Kidney (tissue), 14 donors: ENCODE data around the gene PRKN. TPM values are rescaled to one million over a fixed set of nuclear protein-coding genes. Genes with fewer than 3 reads are reported as not detected.

Experiments used
- DNase-seq, 5 donors: peaks; one replicate each; pipeline ENCODE4 v3.0.0-alpha.2; 2013 to 2020
- FAIRE-seq: peaks from 2 replicates; lab custom pipeline; 2012; peaks lifted over from hg19 to GRCh38; lab: Jason Lieb, UNC
- H3K27ac ChIP-seq, 2 donors: one replicate each; pipeline ENCODE4 v1.7.0; 2013; ENCODE audit warnings: low read depth in 2 of 2, low read length in 2 of 2, inconsistent platforms in 1 of 2
- H3K27me3 ChIP-seq: one replicate; pipeline ENCODE4 v1.7.1; 2013; ENCODE audit warnings: low read length, inconsistent platforms; ENCODE audit not compliant: control insufficient read depth, insufficient read depth
- H3K36me3 ChIP-seq, 3 donors: one replicate each; pipeline versions ENCODE4 v1.7.0 to v1.7.1; 2013; ENCODE audit warnings: low read length in 3 of 3, control low read depth in 1 of 3, inconsistent platforms in 1 of 3; ENCODE audit not compliant: insufficient read depth in 3 of 3, control insufficient read depth in 2 of 3
- H3K4me1 ChIP-seq, 3 donors: one replicate each; pipeline versions ENCODE4 v1.7.0 to v1.7.1; 2013; ENCODE audit warnings: low read length in 3 of 3, inconsistent platforms in 1 of 3, low read depth in 1 of 3; ENCODE audit not compliant: control insufficient read depth in 2 of 3, insufficient read depth in 2 of 3
- H3K4me3 ChIP-seq, 3 donors: one replicate each; pipeline versions ENCODE4 v1.7.0 to v1.8.1; 2013; ENCODE audit warnings: low read length in 3 of 3, control low read depth in 1 of 3, inconsistent platforms in 1 of 3
- H3K9ac ChIP-seq, 3 donors: one replicate each; pipeline versions ENCODE4 v1.7.0 to v1.7.1; 2013; ENCODE audit warnings: low read length in 3 of 3, control low read depth in 1 of 3, inconsistent platforms in 1 of 3
- H3K9me3 ChIP-seq, 3 donors: one replicate each; pipeline versions ENCODE4 v1.7.0 to v1.7.1; 2013; ENCODE audit warnings: low read length in 3 of 3, control low read depth in 1 of 3, inconsistent platforms in 1 of 3; ENCODE audit not compliant: control insufficient read depth in 2 of 3, insufficient read depth in 1 of 3
- CTCF ChIP-seq: IDR thresholded peaks from 3 replicates; pipeline ENCODE4 v1.5.1; 2012; ENCODE audit warnings: mild to moderate bottlenecking, moderate library complexity, borderline replicate concordance; ENCODE audit not compliant: insufficient read depth; ENCODE audit errors: extremely low read depth
- intact Hi-C: fragments of 100-400 bp; cut with DNase I; formaldehyde crosslinking; loops from one replicate; pipeline ENCODE4 v1.11.1; 2022
- polyA plus RNA-seq: library from polyadenylated mRNA; stranded (reverse); fragments of 350-450 nt; fragmentation: Illumina TruSeq; extraction: RNeasy Lipid Tissue Mini Kit (QIAGEN cat#74804); gene quantifications from one replicate; pipeline ENCODE4 v1.2.3, GENCODE V29; 2014; ENCODE audit warnings: low read depth, low replicate concordance; ENCODE audit not compliant: insufficient read depth
- total RNA-seq: library from RNA; stranded (reverse); fragmentation: NEBNext Ultra II Directional; extraction: Animal tissue kit (Norgen Biotek cat#: 25700); gene quantifications from one replicate; pipeline ENCODE4 v1.2.1, GENCODE V29; 2021
- donor health status: control.
- donor health status: control.
- donor health status: control.
- donor health status: control.
- donor health status: control.
- donor health status: DM: yes; HTN: yes; CAD: no.
- donor health status: Normal renal cell carcinoma (clear cell type).

Gene PRKN
- total and polyA plus RNA-seq, 2 donors from 2014 or later: 8.6 to 10.4 TPM

- Histone ChIP-seq H3K4me3 (no peak overlapping the region), H3K4me1 (no peaks in the 10 kb centered on the region), H3K9me3 (no peaks in the 10 kb centered on the region), H3K36me3 (no peaks in the 10 kb centered on the region), H3K27ac (no peak overlapping the region), H3K27me3 (no peaks in the 10 kb centered on the region), H3K9ac (no peak overlapping the region)
- DNase-seq (no peak), FAIRE-seq (no peak)
- TF ChIP-seq CTCF: no peak
- intact Hi-C loops: no loop called here
Observed at GRCh38 chr6:161598896-161599295, 1128.7 kb downstream of the PRKN start.

DNA sequence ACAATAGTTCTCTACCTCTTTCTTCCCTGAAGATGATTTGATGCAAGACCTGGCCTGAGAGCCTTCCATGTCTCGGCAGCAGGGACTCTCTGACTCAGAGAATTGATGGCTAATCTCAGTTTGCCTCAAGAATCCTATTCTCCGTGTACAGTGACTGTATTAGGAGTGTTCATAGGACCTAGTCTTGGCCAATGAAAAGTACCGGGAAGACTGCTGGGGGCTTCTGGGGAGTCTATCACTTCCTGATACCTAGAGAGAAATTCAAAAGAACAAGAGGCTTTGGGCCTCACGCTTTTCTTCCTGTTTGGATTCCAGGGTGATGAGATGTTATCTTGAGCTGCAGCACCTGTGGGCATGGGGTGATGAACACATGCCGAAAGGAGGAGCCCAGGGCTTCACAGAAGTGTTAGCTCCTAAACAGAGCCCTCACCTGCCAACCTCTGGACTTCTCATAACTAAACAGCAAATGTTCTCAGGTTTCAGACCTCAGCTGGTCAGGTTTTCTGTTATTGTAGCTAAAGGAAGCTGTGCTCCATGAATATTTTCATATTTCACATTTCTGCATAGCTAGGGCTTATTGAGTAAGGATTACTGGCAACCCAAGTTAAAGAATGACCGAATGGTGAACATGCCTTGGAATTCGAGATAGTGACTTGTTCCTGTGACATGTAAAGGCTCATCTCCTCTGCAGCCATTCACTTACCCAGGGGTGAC is 1130.6 kb downstream of the PRKN start:
- intact Hi-C loops: no loop called here
- no peaks in the 10 kb centered on the region for H3K36me3 ChIP-seq
- H3K27me3 ChIP-seq: no peaks in the 10 kb centered on the region
- TF ChIP-seq CTCF: no peak
- H3K4me3 ChIP-seq: no peak overlapping the region
- DNase-seq: peak in 1 of 5 donors; percentile 18
- no peak overlapping the region for H3K9ac ChIP-seq
- H3K27ac ChIP-seq: no peak overlapping the region
- no peaks in the 10 kb centered on the region for H3K4me1 ChIP-seq
- no peaks in the 10 kb centered on the region for H3K9me3 ChIP-seq
- FAIRE-seq: no peak

DNA sequence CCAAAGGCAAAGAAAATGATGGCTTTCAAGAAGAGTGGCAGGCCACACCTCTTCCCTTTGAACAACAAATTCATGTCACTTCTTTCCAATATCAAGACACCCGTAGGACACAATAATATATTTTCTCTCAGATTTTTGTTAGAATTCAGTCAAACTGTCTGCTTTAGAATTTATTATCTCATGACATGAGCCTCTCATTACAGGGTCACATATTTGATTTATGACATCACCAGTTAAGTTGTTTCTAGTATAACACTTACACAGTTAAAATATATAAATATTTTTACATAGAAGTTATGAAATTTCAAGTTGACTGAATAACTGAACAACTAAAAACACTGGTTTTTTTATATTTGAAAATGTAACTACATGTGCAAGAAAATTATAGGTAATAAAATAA is 1133.2 kb downstream of the PRKN start:
- Histone ChIP-seq H3K9ac (no peak overlapping the region), H3K27me3 (no peaks in the 10 kb centered on the region), H3K4me1 (no peaks in the 10 kb centered on the region), H3K9me3 (no peaks in the 10 kb centered on the region), H3K4me3 (no peak overlapping the region), H3K36me3 (no peaks in the 10 kb centered on the region), H3K27ac (no peak overlapping the region)
- DNase-seq (no peak), FAIRE-seq (peak; percentile 72)
- no peak for TF ChIP-seq CTCF
- intact Hi-C loops: no loop called here
